ENCODE measurements around the gene CIAO2B.

DNA sequence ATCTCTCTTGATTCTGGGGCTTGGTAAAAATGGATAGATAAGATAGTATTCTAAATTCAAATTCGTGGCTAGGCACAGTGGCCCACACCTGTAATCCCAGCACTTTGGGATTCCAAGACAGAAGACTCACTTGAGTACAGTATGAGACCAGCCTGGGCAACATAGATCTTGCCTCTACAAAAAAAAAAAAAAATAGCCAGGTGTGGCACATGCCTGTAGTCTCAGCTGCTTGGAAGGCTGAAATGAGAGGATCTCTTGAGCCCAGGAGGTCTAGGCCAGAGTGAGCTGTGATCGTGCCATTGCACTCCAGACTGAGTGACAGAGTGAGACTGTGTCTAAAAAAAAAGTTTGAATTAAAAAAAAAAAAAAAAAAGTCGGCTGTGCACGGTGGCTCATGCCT, 44.6 kb downstream of the CIAO2B start:
- no peak for TF ChIP-seq TOX (CRISPR knock-in tag; IDR thresholded peaks at IDR 0.05; ENCODE audit: borderline replicate concordance)
- TF ChIP-seq ZNF8 (CRISPR knock-in tag; IDR thresholded peaks at IDR 0.05): no peak
- TF ChIP-seq, protein P1, sequence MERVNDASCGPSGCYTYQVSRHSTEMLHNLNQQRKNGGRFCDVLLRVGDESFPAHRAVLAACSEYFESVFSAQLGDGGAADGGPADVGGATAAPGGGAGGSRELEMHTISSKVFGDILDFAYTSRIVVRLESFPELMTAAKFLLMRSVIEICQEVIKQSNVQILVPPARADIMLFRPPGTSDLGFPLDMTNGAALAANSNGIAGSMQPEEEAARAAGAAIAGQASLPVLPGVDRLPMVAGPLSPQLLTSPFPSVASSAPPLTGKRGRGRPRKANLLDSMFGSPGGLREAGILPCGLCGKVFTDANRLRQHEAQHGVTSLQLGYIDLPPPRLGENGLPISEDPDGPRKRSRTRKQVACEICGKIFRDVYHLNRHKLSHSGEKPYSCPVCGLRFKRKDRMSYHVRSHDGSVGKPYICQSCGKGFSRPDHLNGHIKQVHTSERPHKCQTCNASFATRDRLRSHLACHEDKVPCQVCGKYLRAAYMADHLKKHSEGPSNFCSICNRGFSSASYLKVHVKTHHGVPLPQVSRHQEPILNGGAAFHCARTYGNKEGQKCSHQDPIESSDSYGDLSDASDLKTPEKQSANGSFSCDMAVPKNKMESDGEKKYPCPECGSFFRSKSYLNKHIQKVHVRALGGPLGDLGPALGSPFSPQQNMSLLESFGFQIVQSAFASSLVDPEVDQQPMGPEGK (CRISPR knock-in tag; IDR thresholded peaks at IDR 0.05; ENCODE audit: borderline replicate concordance): no peak
- TF ChIP-seq ZC3H10 (CRISPR knock-in tag; IDR thresholded peaks at IDR 0.05): no peak
- no peak for TF ChIP-seq CSDC2 (CRISPR knock-in tag; IDR thresholded peaks at IDR 0.05)
- TF ChIP-seq GLIS3 (CRISPR knock-in tag; IDR thresholded peaks at IDR 0.05): no peak
- no peak for TF ChIP-seq ZNF70 (CRISPR knock-in tag; IDR thresholded peaks at IDR 0.05)
- no peak for TF ChIP-seq OSR1 (CRISPR knock-in tag; IDR thresholded peaks at IDR 0.05)
- TF ChIP-seq ESRRG (CRISPR knock-in tag; IDR thresholded peaks at IDR 0.05): no peak
- TF ChIP-seq ZFP3 (CRISPR knock-in tag; IDR thresholded peaks at IDR 0.05): no peak
- TF ChIP-seq, protein P2, sequence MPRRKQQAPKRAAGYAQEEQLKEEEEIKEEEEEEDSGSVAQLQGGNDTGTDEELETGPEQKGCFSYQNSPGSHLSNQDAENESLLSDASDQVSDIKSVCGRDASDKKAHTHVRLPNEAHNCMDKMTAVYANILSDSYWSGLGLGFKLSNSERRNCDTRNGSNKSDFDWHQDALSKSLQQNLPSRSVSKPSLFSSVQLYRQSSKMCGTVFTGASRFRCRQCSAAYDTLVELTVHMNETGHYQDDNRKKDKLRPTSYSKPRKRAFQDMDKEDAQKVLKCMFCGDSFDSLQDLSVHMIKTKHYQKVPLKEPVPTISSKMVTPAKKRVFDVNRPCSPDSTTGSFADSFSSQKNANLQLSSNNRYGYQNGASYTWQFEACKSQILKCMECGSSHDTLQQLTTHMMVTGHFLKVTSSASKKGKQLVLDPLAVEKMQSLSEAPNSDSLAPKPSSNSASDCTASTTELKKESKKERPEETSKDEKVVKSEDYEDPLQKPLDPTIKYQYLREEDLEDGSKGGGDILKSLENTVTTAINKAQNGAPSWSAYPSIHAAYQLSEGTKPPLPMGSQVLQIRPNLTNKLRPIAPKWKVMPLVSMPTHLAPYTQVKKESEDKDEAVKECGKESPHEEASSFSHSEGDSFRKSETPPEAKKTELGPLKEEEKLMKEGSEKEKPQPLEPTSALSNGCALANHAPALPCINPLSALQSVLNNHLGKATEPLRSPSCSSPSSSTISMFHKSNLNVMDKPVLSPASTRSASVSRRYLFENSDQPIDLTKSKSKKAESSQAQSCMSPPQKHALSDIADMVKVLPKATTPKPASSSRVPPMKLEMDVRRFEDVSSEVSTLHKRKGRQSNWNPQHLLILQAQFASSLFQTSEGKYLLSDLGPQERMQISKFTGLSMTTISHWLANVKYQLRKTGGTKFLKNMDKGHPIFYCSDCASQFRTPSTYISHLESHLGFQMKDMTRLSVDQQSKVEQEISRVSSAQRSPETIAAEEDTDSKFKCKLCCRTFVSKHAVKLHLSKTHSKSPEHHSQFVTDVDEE (CRISPR knock-in tag; IDR thresholded peaks at IDR 0.05): no peak
- TF ChIP-seq, protein P3, sequence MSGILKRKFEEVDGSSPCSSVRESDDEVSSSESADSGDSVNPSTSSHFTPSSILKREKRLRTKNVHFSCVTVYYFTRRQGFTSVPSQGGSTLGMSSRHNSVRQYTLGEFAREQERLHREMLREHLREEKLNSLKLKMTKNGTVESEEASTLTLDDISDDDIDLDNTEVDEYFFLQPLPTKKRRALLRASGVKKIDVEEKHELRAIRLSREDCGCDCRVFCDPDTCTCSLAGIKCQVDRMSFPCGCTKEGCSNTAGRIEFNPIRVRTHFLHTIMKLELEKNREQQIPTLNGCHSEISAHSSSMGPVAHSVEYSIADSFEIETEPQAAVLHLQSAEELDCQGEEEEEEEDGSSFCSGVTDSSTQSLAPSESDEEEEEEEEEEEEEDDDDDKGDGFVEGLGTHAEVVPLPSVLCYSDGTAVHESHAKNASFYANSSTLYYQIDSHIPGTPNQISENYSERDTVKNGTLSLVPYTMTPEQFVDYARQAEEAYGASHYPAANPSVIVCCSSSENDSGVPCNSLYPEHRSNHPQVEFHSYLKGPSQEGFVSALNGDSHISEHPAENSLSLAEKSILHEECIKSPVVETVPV (CRISPR knock-in tag; IDR thresholded peaks at IDR 0.05): no peak
- no peak for TF ChIP-seq ISL1 (CRISPR knock-in tag; IDR thresholded peaks at IDR 0.05)
- TF ChIP-seq RARB (CRISPR knock-in tag; IDR thresholded peaks at IDR 0.05): no peak
